Dendritic cell treated with granulocyte-macrophage colony-stimulating factor and Interleukin-4, amounts not matched to agents 40 ng/mL and 50 ng/mL, for 4 days (primary cell): ENCODE data around the gene ALG8.
"Not testable (repeated sequence)": the region's sequence is repeated elsewhere in the genome, so short reads cannot be mapped to it uniquely, and the experiment has no call there.

Experiments used
- H3K27ac Mint-ChIP-seq: one replicate; pipeline ENCODE4 v1.8.0; 2022; ENCODE audit warnings: mild to moderate bottlenecking, mixed read lengths
- H3K27me3 Mint-ChIP-seq: one replicate; pipeline ENCODE4 v1.8.0; 2022; ENCODE audit warnings: mild to moderate bottlenecking, mixed read lengths
- H3K36me3 Mint-ChIP-seq: one replicate; pipeline ENCODE4 v1.8.0; 2022; ENCODE audit warnings: low read depth, mixed read lengths
- H3K4me1 Mint-ChIP-seq: one replicate; pipeline ENCODE4 v1.8.0; 2022; ENCODE audit warnings: low read depth, mixed read lengths
- H3K4me3 Mint-ChIP-seq: one replicate; pipeline ENCODE4 v1.8.0; 2022; ENCODE audit warnings: mild to moderate bottlenecking, moderate library complexity, mixed read lengths
- H3K9me3 Mint-ChIP-seq: one replicate; pipeline ENCODE4 v1.8.0; 2022; ENCODE audit warnings: mixed read lengths
- intact Hi-C: fragments of 100-400 bp; cut with micrococcal nuclease; formaldehyde crosslinking; loops from one replicate; pipeline ENCODE4 v1.15.0; 2022

Gene ALG8

DNA sequence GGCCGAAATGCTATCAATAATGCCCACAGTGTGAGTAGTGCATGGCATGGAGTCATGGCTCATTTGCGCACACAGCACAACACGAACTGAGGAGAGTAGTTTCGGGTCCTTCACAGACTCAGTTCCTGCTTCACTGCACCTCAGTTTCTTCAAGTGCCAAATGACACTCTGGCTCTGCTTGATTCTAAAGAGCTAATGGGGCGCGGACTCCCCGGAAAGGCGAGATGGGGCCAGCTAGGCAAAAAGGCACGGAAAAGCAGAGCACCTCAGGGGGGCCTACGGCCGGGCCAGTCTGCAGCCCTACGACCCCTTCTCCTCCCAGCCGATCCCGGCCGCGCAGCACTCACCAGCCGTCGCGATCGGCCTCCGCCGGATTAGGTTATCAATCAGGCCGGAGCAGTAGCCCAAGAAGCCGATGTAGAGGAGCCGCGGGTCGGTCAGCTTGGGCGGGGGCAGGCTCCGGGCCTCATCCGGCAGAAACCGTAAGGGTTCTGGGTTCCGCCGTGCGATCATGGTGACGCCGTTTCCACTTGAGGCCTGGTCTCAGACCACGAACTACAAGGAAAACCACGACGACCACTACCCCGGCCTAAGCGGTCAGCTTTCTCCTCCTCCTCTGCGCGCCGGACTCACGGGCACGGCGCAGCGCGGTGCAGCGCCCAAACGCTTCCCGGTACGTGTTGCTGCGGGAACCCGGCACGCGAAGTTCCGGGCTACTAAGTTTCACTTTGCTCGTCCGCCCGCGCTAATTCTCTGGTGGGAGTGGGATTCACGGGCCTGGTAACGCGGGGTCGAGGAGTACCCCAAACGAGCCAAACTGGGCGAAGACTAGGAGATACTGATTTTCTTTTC lies 60.0 kb downstream of the ALG8 start, which contains the start of gene NDUFC2:
Gene NDUFC2 (minus strand): TSS at position 631 of the 852 bp plus-strand sequence. CDS start 118 bp downstream, at position 513.
- Mint-ChIP-seq H3K27ac (peak within 1 kb of the TSS; percentile 88), H3K27me3 (no peaks in the 10 kb centered on the region), H3K9me3 (no peaks in the 10 kb centered on the region), H3K4me1 (peaks cover 39% of the 10 kb centered on the region), H3K36me3 (peaks cover 35% of the 10 kb centered on the region), H3K4me3 (peak within 1 kb of the TSS; percentile 82)
- intact Hi-C loops, result no loop called here

DNA sequence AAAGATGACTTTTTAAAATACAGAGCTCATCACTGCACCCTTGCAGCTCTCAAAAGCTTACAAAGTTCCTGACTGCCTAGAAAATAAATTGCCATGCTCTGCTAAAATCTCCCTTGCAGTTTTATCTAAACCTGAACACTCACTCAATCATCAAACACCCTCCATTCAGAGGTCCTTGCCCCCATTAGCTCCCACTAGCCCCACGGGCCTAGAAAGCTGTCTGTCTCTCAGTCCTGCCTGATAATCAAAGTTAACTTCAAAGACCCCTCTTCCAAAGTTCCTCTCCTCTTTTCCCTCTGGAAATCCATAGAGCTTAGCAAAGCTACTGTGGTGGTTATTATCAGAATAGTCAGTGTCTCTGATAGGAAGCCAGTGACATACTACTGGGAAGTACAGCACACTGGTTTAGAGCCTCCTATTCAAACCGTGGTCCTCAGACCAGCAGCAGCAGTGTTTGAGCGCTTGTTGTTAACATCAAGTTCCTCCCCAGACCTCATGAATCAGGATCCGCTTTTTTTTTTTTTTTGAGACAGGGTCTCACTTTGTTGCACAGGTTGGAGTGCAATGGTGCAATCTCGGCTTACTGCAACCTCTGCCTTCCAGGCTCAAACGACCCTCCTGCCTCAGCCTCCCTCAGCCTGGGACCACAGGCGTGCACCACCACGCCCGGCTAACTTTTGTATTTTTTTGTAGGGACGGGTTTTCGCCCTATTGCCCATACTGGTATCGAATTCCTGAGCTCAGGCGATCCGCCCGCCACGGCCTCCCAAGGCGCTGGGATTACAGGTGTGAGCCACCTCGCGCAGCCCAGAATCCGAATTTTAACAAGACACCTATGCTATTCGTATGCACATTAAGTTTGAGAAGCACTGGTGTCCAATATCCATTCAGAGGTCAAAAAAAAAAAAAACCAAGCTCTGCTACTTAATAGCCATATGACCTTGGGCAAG lies 60.9 kb downstream of the ALG8 start:
- Mint-ChIP-seq H3K36me3 (peaks cover 43% of the 10 kb centered on the region), H3K9me3 (no peaks in the 10 kb centered on the region), H3K27ac (peak overlapping the region; percentile 88), H3K4me3 (peak overlapping the region; percentile 82), H3K27me3 (no peaks in the 10 kb centered on the region), H3K4me1 (peaks cover 44% of the 10 kb centered on the region)
- intact Hi-C loops, result no loop called here

DNA sequence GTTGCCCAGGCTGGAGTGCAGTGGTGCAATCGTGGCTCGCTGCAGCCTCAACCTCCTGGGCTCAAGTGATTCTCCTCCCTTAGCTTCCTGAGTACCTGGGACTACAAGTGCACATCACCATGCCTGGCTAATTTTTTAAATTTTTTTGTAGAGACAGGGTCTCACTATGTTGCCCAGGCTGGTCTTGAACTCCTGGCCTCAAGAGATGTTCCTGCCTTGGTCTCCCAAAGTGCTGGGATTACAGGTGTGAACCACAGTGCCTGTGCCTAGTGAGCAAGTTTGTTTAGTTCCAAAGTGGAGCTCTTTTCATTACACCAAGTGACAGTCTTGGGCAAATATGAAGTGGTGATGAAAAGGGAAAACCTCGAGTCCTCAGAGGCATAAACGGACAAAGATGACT lies 61.8 kb downstream of the ALG8 start:
- intact Hi-C loops, H3K27me3 Mint-ChIP-seq, H3K4me3 Mint-ChIP-seq, H3K27ac Mint-ChIP-seq, H3K9me3 Mint-ChIP-seq: not testable (repeated sequence)
- Mint-ChIP-seq H3K36me3 (peaks cover 51% of the 10 kb centered on the region), H3K4me1 (peaks cover 48% of the 10 kb centered on the region)

DNA sequence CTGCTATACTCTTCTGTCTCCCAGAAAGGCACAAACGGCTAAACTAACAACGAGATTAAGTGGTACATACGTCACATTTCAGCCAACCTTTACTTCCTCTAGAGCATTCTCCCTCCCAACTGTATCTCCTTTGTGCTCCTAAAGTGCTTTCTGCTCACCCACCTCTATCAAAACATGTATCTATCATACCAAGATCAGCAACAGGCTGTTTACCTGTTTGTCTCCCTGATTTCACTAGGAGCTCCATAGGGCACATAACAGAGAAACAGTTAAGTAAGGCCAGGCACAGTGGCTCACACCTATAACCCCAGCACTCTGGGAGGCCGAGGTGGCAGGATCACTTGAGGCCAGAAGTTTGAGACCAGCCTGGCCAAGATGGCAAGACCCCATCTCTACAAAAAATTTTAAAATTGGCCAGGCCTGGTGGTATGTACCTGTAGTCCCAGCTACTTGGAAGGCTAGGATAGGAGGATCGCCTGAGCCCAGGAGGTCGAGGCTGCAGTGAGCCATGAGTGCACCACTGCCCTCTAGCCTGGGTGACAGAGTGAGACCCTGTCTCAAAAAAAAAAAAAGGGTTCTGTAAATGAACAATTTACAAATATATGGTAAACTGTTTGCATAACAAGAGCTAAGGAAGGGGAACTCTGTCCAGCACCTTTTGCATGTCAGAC lies 62.6 kb downstream of the ALG8 start:
- Mint-ChIP-seq H3K27ac (no peak overlapping the region), H3K4me3 (no peak overlapping the region), H3K27me3 (no peaks in the 10 kb centered on the region), H3K36me3 (peaks cover 59% of the 10 kb centered on the region), H3K9me3 (no peaks in the 10 kb centered on the region), H3K4me1 (peaks cover 52% of the 10 kb centered on the region)
- intact Hi-C loops, result no loop called here

DNA sequence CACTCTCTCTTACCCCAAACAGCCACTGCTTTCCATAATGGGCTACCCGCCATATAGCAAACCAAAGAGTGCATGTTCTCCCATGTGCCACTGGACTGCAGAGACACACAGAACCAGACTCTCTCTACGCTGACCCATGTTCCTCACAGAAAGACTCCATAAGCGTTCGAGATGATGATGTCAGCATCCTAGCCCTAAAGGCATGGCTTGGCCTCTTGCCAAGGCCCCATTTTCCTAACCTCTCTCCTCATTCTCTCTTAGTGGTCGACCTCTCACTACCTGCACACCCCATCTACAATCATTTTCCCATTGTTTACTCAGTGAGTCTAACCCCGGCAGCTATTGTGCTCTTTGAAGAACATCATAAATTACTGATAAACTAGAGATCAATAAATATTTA lies 64.7 kb downstream of the ALG8 start:
- Mint-ChIP-seq H3K9me3 (no peaks in the 10 kb centered on the region), H3K27me3 (no peaks in the 10 kb centered on the region), H3K4me1 (peaks cover 44% of the 10 kb centered on the region), H3K36me3 (peaks cover 80% of the 10 kb centered on the region), H3K4me3 (no peak overlapping the region), H3K27ac (no peak overlapping the region)
- intact Hi-C loops, result no loop called here

DNA sequence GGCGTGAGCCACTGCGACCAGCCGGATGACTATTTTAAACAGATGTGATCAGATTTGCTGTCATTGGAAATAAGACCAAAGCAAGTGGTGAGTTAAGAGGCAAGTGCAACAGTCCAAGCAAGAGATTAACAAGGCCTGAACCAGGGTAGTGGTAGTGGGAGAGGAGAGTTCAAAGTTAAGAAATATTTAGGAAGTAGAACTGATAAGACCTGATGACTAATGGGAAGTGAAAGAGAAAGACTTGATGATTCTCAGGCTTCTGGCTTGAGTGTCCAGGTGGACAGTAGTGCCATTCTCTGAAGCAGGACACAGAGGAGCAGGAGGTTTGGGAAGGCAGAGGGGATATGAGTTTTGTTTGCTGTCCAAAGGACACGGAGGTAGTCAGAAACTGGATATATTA lies 67.0 kb downstream of the ALG8 start:
- peaks cover 86% of the 10 kb centered on the region for H3K36me3 Mint-ChIP-seq
- no peaks in the 10 kb centered on the region for H3K9me3 Mint-ChIP-seq
- no peaks in the 10 kb centered on the region for H3K27me3 Mint-ChIP-seq
- no peak overlapping the region for H3K27ac Mint-ChIP-seq
- H3K4me1 Mint-ChIP-seq, result peaks cover 37% of the 10 kb centered on the region
- intact Hi-C loops, result no loop called here
- no peak overlapping the region for H3K4me3 Mint-ChIP-seq

DNA sequence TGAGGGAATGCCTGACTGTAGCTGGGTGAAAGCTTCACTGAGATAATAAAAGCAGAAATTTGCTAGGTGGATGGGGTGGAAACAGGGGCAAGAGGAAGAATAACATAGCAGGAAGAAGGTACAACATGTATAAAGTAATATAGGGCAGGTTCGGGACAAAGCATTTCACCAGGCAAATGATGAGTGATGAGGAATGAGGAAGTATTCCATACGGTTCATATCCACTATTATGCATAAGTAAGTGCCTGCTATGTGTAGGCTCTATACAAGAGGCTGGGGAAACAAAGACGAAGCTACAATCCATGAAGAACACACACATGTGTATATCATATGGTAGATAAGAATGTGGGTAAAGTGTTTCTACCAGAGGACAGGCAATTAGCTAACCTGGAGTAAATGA lies 67.7 kb downstream of the ALG8 start:
- Mint-ChIP-seq H3K9me3 (no peaks in the 10 kb centered on the region), H3K4me1 (peaks cover 38% of the 10 kb centered on the region), H3K36me3 (peaks cover 88% of the 10 kb centered on the region), H3K4me3 (no peak overlapping the region), H3K27ac (no peak overlapping the region), H3K27me3 (no peaks in the 10 kb centered on the region)
- intact Hi-C loops, result no loop called here

DNA sequence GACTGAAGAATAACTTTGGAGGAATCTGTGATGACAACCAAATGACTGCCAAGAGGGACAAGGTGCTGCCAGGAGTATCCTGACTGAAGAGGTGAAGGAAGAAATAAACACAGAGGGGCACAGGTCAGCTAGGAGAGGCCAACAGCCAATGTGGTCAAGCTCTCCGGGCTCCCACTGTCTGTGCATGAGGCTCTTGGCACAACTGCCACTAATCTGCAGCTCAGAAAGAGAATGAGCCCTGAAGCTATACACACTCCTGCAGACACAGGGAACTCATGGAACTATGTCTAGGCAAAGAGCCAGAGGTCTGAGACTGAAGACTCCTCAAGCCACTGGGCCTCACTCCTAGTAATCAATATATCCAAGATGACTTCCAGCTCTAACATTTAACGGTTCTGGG lies 68.8 kb downstream of the ALG8 start:
- no peaks in the 10 kb centered on the region for H3K27me3 Mint-ChIP-seq
- intact Hi-C loops, result no loop called here
- no peak overlapping the region for H3K4me3 Mint-ChIP-seq
- peaks cover 29% of the 10 kb centered on the region for H3K4me1 Mint-ChIP-seq
- no peaks in the 10 kb centered on the region for H3K9me3 Mint-ChIP-seq
- H3K36me3 Mint-ChIP-seq, result peaks cover 80% of the 10 kb centered on the region
- H3K27ac Mint-ChIP-seq, result no peak overlapping the region

DNA sequence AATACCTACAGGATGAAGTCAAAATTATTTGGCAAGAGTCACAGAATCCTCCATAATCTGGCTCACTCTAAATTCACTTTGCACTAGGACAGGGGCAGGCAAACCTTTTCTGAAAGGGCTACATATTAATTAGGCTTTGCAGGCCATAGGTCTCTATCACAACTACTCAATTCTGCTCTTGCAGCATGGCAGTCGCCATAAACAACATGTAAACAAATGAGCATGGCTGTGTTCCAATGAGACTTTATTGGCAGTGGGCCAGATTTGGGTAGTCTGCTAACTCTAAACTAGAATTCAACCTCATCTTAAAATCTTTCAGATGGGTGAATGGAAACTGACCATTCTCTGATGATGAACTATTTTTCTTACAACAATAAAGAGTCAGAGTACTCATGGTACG lies 70.0 kb downstream of the ALG8 start:
- intact Hi-C loops, result no loop called here
- H3K4me3 Mint-ChIP-seq, result no peak overlapping the region
- H3K4me1 Mint-ChIP-seq, result peaks cover 22% of the 10 kb centered on the region
- H3K27ac Mint-ChIP-seq, result no peak overlapping the region
- peaks cover 73% of the 10 kb centered on the region for H3K36me3 Mint-ChIP-seq
- no peaks in the 10 kb centered on the region for H3K27me3 Mint-ChIP-seq
- H3K9me3 Mint-ChIP-seq, result no peaks in the 10 kb centered on the region

DNA sequence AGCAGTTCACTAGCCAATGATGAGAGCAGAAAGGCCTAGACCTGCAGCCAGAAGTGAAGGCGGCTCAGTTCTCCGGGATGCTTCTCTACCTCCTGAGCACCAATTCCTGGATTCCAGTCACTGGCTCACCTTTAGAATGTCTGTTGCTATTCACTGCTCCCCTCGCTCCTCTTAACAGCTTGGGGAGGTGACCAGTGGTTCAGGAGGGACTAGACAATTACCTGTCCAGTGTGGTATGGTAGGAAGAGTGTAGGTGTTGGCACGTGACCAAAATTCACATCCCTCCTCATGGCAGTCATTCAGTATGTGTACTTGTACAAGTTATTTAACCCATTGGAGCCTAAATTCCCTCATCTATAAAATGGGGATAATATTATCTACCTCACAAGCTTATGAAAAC lies 71.7 kb downstream of the ALG8 start:
- Mint-ChIP-seq H3K27me3 (no peaks in the 10 kb centered on the region), H3K36me3 (peaks cover 58% of the 10 kb centered on the region), H3K9me3 (no peaks in the 10 kb centered on the region), H3K27ac (no peak overlapping the region), H3K4me3 (no peak overlapping the region), H3K4me1 (peaks cover 14% of the 10 kb centered on the region)
- intact Hi-C loops, result no loop called here

DNA sequence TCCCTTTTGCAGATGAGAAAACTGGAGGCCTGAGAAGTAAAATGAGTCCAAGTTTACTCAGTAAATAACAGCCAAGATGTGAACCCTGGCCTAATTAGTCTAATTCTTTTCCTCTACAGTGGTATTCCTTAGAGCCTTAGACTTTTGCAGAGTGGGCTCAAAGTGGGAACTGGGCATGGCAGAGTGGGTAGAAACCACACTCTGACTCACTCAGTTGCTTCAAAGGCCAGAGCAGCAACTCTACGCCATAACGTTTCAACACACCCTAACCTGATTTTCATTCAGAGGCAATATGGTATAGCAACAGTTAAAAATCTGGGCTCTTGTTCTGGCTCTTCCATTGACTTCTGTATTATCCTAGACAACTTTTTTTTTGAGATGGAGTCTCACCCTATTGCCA lies 73.0 kb downstream of the ALG8 start:
- no peaks in the 10 kb centered on the region for H3K9me3 Mint-ChIP-seq

DNA sequence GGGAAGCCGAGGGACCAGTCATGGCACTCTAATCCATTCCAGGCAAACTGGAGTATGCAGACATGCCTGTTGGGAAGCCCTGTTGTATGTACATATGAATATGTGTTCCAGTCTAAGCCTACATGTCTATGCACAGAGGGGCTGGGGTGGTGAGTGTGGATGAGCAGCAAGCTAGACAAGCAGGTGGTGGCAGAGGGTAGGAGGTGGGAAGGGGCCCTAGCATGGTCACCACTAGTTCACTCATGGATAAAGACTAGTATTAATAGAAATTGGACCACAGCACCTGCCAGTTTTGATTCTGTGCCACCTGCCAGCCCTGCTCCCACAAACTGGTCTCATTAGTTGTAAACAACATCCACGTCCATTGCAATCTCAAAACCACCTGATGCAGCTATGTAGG lies 74.2 kb downstream of the ALG8 start:
- Mint-ChIP-seq H3K36me3 (peaks cover 33% of the 10 kb centered on the region), H3K9me3 (no peaks in the 10 kb centered on the region), H3K27me3 (no peaks in the 10 kb centered on the region), H3K4me3 (no peak overlapping the region), H3K27ac (no peak overlapping the region), H3K4me1 (peaks cover 8% of the 10 kb centered on the region)
- intact Hi-C loops, result no loop called here

More for the DNA sequence above, 73.0 kb downstream of the ALG8 start:
- H3K4me1 Mint-ChIP-seq, result peaks cover 8% of the 10 kb centered on the region
- H3K4me3 Mint-ChIP-seq, result no peak overlapping the region
- peaks cover 46% of the 10 kb centered on the region for H3K36me3 Mint-ChIP-seq
- intact Hi-C loops, result no loop called here
- no peak overlapping the region for H3K27ac Mint-ChIP-seq
- no peaks in the 10 kb centered on the region for H3K27me3 Mint-ChIP-seq

DNA sequence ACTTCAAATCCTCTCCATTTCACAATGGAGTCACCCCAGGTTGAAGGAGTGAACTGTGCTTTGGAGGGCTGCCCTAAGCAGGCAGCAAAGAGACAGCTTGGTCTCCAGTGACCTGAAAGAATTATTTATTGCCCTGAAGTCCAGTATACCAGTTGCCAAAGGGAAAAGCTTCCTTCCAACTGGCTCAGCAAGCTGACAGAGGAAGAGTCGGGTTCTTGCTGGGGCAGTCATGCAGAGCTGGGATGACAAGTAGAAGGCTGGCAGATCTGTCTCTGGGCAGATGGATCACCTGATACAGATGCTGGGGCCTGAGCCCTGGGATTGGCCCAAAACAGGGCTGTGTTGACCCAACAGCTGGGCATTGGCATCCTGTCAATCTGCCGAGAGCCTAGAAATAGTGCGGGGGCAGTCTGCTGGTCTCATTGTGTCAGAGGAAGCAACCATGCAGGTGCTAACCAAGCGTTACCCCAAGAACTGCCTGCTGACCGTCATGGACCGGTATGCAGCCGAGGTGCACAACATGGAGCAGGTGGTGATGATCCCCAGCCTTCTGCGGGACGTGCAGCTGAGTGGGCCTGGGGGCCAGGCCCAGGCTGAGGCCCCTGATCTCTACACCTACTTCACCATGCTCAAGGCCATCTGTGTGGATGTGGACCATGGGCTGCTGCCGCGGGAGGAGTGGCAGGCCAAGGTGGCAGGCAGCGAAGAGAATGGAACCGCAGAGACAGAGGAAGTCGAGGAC lies 75.8 kb downstream of the ALG8 start, which contains the start of gene THRSP:
Gene THRSP (plus strand): TSS at position 422 of the 742 bp plus-strand sequence. CDS start 21 bp downstream, at position 443.
- no peak within 1 kb of the TSS for H3K4me3 Mint-ChIP-seq
- intact Hi-C loops, result no loop called here

More for the DNA sequence above, 75.8 kb downstream of the ALG8 start, which contains the start of gene THRSP:
- H3K27ac Mint-ChIP-seq, result no peak within 1 kb of the TSS
- H3K36me3 Mint-ChIP-seq, result peaks cover 17% of the 10 kb centered on the region
- H3K4me1 Mint-ChIP-seq, result peaks cover 8% of the 10 kb centered on the region
- no peaks in the 10 kb centered on the region for H3K27me3 Mint-ChIP-seq
- H3K9me3 Mint-ChIP-seq, result no peaks in the 10 kb centered on the region
